GM10266 (cell line): Measurements from ENCODE around the gene SPATS2.
A peak's percentile ranks its signal among the peaks of the same experiment; 100 is the strongest.
"Not testable (repeated sequence)": the region's sequence is repeated elsewhere in the genome, so short reads cannot be mapped to it uniquely, and the experiment has no call there.

Experiments
- DNase-seq: peaks from one replicate; pipeline ENCODE4 v3.0.0; 2012; ENCODE audit errors: extremely low spot score
- CTCF ChIP-seq: IDR thresholded peaks from 2 replicates; pipeline ENCODE4 v1.5.1; 2012; ENCODE audit warnings: mild to moderate bottlenecking, low read depth; ENCODE audit not compliant: control insufficient read depth, insufficient read depth; ENCODE audit errors: missing control alignments

Gene SPATS2

GRCh38 chr12:49370539-49370938, 3.3 kb downstream of the SPATS2 start:
- DNase-seq = no peak
- no peak for TF ChIP-seq CTCF

DNA sequence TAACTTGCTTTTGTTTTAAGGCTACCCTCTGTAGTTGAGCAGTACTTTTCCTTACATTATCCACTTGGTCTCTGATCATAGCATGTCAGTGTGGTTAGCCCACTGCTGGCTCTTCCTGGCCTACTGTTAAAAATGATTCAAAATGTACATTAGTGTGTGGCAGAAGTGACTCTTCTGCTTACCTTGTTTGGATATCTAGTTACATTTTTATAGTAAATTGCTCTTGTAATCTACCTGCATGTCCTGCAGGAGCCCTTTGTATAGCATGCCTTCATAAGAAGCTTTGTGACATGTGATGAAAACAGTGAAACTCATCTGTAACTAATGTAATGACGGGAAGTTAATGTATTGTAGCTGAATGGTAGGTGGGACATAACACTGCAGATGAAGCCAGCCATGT, 8.1 kb downstream of the SPATS2 start:
- TF ChIP-seq CTCF = no peak
- no peak for DNase-seq

DNA sequence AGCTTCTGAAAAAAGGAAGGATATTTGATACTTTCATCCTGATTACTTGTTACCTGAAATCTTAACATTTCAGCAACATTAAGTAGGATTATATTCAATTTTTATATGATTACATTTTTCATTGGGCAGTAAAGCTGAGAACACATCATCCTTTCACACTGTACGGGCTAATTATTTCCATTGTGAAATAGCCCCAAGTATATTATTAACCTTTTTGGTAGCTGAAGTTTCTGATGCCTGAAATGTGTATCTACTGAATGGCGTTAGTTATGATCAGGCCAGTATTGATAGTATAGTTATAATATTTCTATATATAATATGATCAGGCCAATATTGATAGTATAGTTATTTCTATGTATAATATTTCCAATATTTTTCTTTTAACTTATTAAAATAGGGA, 10.1 kb downstream of the SPATS2 start:
- no peak for DNase-seq
- no peak for TF ChIP-seq CTCF

GRCh38 chr12:49380184-49380583, 12.9 kb downstream of the SPATS2 start:
- DNase-seq = not testable (repeated sequence)

DNA sequence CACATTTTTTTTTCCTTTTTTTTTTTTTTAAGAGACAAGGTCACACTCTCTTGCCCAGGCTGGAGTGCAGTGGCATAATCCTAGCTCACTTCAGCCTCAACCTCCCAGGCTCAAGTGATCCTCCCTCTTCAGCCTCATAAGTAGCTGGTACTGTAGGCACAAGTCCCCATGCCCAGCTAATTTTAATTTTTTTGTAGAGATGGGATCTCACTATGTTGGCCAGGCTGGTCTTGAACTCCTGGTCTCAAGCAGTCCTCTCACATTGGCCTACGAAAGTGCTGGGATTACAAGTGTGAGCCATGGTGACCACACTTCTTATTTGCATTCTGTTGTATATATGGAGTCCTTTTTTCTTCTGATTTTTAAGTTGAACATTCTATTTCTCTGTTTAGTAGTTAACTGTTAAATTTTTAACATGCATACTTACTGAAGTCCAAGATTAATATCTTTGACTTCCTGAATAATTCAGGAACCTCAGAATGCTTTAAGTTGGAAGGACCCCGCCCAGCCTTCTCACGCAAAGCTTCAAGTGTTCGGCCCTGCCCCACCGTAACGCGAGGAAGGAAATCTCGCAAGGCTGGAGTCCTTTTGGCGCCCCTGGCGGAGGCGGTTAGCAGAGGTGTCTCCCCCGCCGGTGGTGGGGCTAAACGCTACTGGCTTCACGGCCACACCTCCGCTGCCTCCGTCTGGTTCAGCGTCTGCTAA, 21.6 kb downstream of the SPATS2 start:
- peak; percentile 4 for TF ChIP-seq CTCF
- no peak for DNase-seq

- no peak for DNase-seq
- TF ChIP-seq CTCF = no peak
Observed at GRCh38 chr12:49389387-49389703, 22.1 kb downstream of the SPATS2 start.

DNA sequence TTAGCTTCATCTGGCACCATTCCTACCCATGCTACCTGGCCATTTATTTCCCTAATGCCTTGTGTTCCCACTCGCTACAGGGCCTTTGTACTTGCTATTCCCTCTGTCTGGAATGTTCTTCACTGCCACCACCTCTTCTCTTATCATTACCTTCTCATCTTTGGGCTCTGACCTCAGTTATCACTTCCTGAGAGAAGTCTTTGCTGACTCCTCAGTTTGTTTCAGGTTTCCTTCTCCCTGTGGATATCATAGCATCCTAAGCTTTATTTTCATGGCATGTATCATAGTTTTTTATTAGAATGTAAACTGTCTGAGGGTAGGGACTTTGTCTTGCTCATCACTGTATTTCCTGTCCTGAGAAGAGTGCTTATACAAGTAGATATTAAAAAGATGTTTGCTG, 29.7 kb downstream of the SPATS2 start:
- no peak for TF ChIP-seq CTCF

GRCh38 chr12:49400304-49400703, 33.0 kb downstream of the SPATS2 start:
- TF ChIP-seq CTCF = no peak
- DNase-seq = no peak

More for the DNA sequence above, 29.7 kb downstream of the SPATS2 start:
- no peak for DNase-seq
